Inflammatory macrophage treated with lipopolysaccharide for 4 hours (primary cell): ENCODE results near the gene COPZ1.
"Not testable (repeated sequence)": the region's sequence is repeated elsewhere in the genome, so short reads cannot be mapped to it uniquely, and the experiment has no call there.

Experiments used
- DNase-seq: peaks from one replicate; pipeline ENCODE4 v3.0.0-alpha.2; 2020

The COPZ1 gene

GRCh38 chr12:54324617-54325441 is at the start of gene COPZ1:
TSS of gene COPZ1 (plus strand) at chr12:54325131. CDS start at chr12:54325164, 33 bp downstream.
- peak; percentile 100 for DNase-seq

GRCh38 chr12:54276368-54276767 is 48.6 kb upstream of the COPZ1 start:
- DNase-seq: no peak

DNA sequence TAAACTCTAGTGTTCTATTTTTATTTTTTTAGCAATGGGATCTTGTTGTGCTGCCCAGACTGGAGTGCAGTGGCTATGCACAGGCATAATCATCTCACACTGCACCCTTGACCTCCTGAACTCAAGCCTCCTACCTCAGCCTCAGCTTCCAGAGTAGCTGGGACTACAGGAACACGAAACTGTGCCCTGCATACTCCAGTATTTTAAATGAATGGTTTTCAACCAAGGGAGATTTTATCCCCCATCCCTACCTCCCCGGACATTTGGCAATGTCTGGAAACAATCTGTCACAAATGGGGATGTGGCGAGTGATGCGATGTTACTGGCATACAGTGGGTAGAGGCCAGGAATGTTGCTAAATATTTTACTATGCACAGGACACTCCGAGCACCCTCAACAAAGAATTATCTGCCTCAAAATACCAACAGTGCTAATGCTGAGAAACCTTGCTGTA is 47.1 kb upstream of the COPZ1 start:
- peak; percentile 68 for DNase-seq

DNA sequence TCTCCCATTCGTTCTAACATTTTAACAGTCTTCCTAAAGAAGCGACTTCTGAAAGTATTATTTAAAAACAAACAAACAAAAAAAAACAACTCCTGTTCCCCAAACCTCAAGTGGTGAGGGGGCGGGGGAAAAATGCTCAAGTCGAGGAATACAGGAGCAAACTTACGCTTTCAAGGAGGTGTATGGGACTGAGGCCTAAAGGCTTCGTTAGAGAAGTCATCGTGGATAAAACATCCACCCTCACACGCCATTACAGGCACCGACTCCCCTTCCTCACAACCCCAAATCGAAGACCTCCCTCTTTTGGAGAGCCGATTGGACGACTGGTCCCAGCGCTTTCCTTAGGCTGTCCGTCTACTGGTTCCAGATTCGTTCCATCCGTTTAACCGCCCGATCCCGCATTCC is 45.7 kb upstream of the COPZ1 start:
- no peak for DNase-seq

DNA sequence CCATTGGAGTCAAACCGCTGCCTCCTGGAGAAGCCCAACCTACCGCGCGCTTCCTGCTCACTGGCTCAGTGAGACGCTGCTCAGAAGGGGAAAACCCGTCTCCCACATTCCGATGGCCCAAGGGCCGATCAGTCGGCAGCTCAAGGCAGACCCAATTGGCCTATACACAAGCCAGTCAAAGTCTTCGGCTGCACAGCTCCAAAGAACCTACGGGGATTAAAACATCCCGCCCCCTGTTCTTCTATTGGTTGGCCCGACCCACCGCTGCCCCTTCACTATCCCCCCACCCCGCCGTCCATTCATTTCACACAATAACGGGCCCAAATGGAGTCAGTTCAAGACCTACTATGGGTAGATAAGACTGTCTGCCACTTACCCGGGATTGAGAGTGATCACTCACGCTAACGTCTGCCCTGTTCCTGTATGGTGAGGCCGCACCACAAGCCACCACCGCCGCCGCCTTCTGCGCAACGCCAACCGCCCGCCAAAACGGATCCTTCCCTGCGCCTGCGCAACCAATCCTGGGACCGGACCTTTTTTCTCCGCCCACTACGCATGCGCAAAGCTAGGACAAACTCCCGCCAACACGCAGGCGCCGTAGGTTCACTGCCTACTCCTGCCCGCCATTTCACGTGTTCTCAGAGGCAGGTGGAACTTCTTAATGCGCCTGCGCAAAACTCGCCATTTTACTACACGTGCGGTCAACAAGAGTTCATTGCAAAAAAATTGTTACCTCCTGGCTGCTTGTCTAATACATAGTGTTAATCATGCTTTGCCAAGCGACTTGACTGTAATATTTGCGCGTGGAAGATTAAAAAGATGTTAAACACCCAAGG is 45.1 kb upstream of the COPZ1 start, which contains the start of gene CBX5:
Gene CBX5 (minus strand): TSS at position 491 of the 836 bp plus-strand sequence. CDS start 22,472 bp downstream, outside the sequence.
- DNase-seq: peak; percentile 100

DNA sequence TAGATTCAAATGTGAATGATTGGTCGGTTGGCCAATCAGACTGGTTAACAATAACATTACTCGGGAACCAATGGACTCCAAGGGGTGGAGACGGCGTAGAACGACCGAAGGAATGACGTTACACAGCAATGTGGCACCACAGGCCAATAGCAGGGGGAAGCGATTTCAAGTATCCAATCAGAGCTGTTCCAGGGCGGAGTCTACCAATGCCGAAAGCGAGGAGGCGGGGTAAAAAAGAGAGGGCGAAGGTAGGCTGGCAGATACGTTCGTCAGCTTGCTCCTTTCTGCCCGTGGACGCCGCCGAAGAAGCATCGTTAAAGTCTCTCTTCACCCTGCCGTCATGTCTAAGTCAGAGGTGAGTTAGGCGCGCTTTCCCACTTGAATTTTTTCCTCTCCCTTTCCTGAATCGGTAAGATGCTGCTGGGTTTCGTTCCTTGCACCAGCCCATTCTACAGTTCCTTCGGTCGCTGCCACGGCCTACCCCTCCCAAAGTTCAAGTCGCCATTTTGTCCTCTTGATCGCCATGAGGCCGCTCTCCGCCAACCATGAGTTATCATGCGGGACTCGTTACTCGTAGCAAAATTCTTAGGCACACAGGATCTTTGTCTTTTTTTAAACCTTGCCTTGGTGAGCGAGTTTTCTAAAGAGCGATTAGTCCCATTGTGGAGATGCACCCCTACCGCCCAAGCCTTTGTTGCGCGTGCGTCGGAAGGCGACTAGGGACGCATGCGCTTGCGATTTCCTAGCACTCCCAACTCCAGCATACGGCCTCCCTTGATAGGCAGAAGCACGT is 44.3 kb upstream of the COPZ1 start, which contains the start of gene HNRNPA1:
Gene HNRNPA1 (plus strand): TSS at position 259 of the 793 bp plus-strand sequence. CDS start 82 bp downstream, at position 341.
- DNase-seq: peak; percentile 100

DNA sequence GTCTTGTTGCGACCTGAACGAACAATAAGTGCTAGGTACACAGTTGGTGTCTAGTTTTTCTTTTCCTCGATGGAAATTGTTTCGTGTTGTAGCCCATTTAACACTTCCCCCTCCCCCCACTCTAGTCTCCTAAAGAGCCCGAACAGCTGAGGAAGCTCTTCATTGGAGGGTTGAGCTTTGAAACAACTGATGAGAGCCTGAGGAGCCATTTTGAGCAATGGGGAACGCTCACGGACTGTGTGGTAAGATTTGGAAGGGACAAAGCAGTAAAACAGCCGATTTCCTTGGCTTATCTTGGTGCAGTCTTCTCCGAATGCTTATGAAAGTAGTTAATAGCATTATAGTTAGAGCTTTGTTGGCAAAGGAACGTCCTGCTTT is 43.7 kb upstream of the COPZ1 start:
- DNase-seq: not testable (repeated sequence)

GRCh38 chr12:54281694-54282093 is 43.2 kb upstream of the COPZ1 start:
- DNase-seq: not testable (repeated sequence)

GRCh38 chr12:54282949-54283593 is 41.9 kb upstream of the COPZ1 start:
- no peak for DNase-seq

DNA sequence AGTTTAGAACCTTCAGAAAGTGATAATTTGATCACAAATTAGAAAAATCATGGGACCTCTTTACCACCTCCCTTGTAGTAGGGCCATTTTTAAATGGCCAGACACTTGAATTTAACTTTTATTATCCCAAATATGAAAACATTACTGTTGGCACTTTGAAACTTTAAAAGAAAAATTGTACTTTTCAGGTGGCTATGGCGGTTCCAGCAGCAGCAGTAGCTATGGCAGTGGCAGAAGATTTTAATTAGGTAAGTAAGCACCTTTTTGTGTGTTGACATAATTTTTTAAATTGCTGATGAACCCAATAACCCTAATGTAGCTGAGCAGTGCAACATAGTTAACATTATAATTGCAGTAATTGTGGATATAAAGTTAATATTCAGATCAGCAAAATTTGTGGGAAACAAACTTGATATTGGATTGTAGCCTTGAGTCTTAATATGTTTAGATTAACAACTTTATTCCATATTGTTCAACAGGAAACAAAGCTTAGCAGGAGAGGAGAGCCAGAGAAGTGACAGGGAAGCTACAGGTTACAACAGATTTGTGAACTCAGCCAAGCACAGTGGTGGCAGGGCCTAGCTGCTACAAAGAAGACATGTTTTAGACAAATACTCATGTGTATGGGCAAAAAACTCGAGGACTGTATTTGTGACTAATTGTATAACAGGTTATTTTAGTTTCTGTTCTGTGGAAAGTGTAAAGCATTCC is 40.7 kb upstream of the COPZ1 start:
- not testable (repeated sequence) for DNase-seq

DNA sequence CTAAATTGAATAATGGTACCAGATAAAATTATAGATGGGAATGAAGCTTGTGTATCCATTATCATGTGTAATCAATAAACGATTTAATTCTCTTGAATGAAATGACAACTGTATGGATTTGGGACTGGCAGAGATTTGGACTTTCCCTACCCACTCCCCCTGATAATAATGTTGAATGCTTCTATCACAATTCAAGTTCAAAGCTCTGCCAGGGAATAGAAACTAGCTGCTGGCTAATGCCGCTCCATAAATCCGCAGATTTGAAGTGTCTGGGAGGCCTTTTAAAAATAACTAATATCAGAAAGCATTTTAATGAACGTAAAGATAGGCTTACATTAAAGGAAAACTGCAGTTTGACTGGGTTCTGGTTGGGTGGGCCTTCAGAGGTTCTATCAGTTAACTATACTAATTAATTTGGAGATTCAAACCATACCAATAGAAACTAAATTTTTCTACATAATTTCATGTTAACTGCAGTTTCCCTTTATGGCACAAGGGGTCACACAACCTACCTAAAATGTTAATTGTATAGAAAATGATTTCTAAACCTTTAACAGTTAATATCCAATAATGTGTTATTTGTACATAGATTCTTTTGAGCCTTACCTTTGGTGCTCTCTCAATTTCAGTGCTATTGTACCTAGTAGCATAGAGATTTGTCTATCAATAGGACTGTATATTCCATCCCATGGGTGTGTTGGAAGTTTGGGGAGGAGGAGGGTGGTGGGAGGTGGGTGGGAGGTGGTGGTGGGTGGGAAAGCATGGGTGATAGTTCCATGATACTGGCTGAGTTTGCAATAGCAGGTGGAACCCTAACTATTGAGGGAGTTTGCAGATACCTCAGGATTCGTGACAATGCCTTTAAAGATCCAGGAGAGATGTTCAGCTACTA is 39.5 kb upstream of the COPZ1 start:
- DNase-seq: peak; percentile 32

GRCh38 chr12:54286042-54287030 is 38.6 kb upstream of the COPZ1 start:
- DNase-seq: no peak

- no peak for DNase-seq
Observed at GRCh38 chr12:54287261-54288157, 37.4 kb upstream of the COPZ1 start.

DNA sequence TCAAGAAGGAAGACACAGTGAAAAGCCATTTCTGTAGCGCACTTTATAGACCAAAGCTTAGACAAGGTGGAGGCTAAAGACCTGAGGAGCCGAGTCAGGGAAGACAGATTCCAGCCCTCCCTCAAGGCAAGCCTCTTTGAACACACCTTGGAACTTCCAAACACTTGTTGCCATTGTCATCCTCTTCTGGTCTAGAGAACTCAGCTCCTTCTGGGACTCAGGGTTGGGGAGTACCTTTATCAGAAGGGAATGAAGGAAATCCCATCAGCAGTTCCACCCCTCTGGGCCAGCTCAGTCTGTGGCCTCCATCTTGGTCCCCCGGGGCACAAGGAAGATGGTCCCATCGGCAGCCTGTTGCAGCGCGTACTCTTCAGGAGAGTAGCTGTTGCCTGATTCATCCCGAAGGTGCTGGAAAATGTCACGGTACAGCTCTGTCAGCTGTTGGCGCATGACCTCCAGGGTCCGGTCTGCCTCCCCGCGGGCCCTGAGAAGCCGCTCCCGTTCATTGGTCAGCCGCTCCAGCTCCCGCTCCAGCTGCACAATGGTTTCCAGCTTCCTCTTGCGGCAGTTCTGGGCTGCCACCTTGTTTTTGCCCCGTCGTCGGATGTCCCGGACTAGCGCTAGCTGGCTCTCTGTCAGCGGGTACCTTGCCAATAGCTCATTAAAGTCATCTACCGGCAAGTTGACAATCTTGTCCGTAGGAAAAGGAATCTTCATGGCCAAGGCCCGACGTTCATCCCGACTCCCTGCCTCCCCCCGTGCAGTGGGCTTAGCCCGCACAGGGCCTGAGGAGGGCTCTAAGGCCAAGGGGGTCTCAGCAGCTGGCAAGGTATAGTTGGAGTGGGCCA is 32.6 kb upstream of the COPZ1 start:
- no peak for DNase-seq

GRCh38 chr12:54292931-54293241 is 32.0 kb upstream of the COPZ1 start:
- DNase-seq: no peak

DNA sequence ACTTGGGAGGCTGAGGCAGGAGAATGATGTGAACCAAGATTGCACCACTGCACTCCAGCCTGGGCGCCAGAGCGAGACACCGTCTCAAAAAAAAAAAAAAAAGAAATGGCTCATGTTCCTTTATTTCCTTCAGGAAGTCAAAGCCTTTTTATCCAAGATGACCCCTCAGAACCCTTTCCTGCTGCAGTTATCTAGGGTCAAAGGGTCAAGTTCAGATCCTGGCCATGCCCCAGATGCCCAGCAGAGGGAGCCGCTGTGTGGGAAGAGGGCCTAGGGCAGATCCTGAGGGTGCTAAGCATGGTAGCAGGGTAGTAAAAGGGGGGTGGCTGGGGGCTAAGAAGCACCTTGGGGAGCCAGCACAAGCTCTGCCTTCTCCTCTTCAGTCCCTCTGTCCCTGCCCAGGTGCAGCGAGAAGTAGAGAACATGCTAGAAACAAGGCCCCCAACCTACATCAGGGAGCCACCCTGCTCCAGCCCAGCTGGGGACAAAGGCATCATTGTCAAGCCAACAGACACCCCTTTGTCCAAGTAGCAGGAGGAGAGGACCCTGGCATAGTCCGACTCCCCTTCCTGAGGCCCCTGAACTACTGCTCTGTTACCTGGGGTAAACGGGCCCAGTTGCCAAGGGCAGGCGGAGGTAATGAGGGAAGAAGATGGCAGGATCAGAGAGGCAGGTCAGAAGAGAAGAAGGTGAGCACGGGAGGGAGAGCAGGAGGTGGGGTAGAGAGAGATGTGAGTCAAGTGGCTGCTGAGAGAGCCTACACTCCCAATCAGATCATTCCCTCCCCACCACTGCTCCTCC is 30.6 kb upstream of the COPZ1 start:
- DNase-seq: peak; percentile 63
